ENCODE data around the gene SAMM50.

The SAMM50 gene

GRCh38 chr22:44032126-44032730, 77.0 kb downstream of the SAMM50 start:
- DNase-seq, result no peak

DNA sequence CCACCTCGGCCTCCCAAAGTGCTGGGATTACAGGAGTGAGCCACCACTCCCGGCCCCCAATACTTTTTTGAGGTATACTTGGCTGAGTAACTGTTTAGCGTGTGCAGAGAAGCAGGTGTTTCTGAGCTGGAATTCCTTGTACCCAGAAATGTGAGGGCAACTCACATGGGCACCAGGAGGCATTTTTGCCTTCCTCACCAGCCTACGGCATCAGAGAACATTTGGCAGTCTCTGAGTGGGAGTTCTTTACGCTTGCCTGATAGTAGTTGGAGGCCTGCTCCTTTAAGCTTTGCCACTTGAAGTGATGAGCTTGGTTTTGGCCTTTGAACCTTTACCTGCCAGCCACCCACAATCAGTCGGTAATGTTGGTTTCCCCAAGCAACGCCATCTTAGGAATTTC, 78.0 kb downstream of the SAMM50 start:
- no peak for DNase-seq

DNA sequence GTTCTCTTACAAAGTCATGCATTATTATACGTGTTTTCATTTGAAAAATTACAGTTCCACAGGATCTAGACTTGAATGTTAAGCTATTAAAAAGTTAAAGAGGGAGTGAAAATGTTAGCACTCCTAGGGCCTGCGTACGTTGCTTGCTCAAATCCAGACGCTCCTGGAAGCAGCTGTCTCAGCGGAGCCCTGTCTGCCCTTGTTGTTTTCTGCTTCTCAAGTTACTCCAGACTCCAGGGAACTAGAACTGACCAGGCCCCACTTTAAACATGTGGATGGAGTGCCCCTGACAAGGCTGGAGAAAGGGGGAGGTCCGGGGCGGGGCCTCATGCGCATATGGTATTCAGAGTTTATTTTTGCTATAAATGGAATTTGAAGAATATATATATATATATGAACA, 78.5 kb downstream of the SAMM50 start:
- peak; percentile 44 for DNase-seq

DNA sequence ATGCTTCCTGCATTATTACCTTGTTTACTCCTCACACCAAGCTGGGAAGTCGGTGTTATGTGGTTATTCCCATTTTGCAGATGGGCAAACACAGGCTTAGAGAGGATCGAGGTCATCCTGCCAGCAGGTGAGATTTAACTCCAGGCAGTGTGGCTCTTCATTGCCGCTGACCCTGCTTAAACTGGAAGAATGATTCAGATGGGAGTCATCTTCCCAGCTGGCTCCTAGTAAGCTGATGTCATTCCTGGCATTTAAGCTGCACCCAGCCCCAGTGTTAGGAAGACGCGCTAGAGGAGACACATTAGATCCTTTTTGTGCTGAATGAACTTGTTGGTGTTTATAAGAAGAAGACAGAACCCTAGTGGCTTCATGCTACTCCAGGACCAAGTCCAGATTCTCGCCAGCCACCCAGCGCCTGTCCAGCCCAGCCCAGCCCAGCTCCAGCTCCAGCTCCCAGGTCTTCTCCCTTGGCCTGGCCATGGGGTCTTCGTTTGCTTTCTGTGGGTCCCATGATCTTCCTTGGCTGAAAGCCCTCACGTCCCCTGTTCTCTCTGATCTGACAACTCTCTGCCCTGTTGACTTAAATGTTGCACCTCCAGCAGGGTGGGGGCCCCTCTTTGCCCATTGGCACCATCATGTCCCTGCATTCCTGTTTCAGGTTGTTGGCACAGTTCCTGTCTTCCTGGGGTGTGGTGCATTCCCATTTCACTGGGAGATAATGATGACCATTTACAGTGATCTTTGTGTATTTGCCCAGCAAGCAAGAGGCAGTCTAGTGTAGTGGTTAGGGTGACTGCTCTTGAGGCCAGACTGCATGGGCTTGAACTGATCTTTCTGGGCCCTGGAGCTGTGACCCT, 82.5 kb downstream of the SAMM50 start:
- no peak for DNase-seq

DNA sequence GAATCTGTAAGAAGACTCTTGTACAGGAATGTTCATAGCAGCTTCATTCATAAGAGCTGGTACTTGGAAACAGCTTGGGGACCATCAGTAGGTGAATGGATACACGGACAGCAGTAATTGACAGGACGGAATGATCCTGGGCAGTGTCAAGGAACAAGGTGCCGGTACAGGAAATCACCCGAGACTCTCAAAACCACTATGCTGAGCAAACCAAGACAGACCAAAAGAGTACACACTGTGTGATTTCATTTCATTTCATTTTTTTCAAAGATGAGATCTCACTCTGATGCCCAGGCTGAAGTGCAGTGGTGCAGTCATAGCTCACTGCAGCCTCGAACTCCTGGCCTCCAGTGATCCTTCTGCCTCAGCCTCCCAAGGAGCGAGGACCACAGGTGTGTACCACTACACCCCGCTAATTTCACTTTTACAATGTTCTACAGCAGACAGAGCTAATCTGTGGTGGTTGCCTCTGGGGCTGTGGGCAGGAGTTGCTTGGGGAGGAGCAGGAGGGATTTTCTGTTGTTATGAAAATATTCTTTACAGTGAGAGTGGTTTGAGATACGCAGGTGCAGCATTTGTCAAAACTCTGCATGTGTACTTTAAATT, 84.4 kb downstream of the SAMM50 start:
- DNase-seq, result no peak

DNA sequence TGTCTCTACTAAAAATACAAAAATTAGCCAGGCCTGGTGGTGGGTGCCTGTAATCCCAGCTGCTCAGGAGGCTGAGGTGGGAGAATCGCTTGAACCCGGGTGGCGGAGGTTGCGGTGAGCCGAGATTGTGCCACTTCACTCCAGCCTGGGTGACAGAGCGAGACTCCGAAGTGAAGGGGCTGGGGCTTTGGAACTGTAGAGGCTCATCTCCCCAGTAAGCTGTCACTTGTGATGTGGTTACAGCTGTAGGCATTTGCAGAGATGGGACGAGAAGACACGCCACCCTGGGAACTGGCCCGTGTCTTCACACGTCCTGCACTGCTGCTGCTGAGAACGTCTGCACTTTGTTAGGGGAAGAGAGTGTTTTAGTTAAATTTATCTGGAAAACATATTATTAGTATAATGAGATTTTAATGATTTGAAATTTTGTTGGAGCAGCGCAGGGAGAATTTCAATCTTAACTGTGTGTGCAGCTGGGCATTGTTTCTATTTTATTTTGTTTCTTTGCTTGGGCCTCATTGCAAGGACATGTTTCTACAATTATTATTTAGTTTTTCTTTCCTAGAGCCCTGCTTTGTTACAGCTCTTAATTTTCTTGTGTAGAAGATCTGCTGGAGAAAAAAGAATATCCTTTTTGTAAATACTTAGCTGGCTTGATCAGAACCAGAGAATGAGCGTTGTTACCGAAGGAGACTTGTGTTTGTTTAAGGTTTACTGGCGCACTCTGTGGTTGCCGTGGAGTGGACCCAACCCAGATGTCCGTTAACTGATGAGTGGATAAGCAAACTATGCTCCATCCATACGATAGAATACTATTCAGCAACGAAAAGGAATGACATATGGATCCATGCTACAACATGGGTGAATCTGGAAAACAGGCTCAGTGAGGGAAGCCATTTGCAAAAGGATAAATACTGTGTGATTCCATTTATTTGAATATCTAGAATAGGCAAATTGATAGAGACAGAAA, 87.3 kb downstream of the SAMM50 start:
- no peak for DNase-seq

DNA sequence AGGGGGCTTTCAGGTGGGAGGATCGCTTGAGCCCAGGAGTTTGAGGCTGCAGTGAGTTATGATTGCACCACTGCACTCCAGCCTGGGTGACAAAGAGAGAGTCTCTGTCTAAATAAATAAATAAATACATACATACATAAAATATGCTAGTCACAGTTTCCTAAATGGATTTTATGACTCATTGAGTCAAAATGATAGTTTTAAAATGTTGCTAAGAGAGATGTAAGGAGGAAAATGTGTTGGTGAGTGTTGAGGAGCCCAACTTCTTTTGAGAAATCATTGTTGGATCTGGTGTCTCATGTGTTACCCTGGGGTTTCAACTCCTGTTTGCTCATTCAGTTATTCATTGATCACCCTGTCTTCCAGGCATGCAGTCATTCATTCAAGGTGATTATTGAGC, 89.9 kb downstream of the SAMM50 start:
- no peak for DNase-seq

Data from NCI-H524 treated with DMSO at 0.1 percent for 48 hours (cell line).